ENCODE data around the gene ATP10D.

GRCh38 chr4:47488706-47489105 is 3.6 kb downstream of the ATP10D start:
- TF ChIP-seq POLR2A (IDR thresholded peaks at IDR 0.05; ENCODE audit: low read depth, low read length): no peak
- TF ChIP-seq, protein P1, sequence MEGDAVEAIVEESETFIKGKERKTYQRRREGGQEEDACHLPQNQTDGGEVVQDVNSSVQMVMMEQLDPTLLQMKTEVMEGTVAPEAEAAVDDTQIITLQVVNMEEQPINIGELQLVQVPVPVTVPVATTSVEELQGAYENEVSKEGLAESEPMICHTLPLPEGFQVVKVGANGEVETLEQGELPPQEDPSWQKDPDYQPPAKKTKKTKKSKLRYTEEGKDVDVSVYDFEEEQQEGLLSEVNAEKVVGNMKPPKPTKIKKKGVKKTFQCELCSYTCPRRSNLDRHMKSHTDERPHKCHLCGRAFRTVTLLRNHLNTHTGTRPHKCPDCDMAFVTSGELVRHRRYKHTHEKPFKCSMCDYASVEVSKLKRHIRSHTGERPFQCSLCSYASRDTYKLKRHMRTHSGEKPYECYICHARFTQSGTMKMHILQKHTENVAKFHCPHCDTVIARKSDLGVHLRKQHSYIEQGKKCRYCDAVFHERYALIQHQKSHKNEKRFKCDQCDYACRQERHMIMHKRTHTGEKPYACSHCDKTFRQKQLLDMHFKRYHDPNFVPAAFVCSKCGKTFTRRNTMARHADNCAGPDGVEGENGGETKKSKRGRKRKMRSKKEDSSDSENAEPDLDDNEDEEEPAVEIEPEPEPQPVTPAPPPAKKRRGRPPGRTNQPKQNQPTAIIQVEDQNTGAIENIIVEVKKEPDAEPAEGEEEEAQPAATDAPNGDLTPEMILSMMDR (IDR thresholded peaks at IDR 0.05; ENCODE audit: extremely low read depth in 1 of 2, insufficient read depth in 1 of 2, low read depth in 1 of 2, low read length in 2 of 2): no peak
- no peak for TF ChIP-seq EZH2 (IDR thresholded peaks at IDR 0.05; ENCODE audit: borderline replicate concordance, low read depth, low read length, severe bottlenecking)
- TF ChIP-seq MYC (IDR thresholded peaks at IDR 0.05; ENCODE audit: low read depth, low read length): no peak
- no peak for TF ChIP-seq POLR2AphosphoS5 (IDR thresholded peaks at IDR 0.05; ENCODE audit: insufficient read depth, low read depth, low read length)
- no peak for TF ChIP-seq FOS (IDR thresholded peaks at IDR 0.05; ENCODE audit: borderline replicate concordance, insufficient read depth, low read length)
- TF ChIP-seq, protein P2, sequence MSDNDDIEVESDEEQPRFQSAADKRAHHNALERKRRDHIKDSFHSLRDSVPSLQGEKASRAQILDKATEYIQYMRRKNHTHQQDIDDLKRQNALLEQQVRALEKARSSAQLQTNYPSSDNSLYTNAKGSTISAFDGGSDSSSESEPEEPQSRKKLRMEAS (IDR thresholded peaks at IDR 0.05; ENCODE audit: insufficient read depth, insufficient read length): no peak
- no peak for TF ChIP-seq JUN (IDR thresholded peaks at IDR 0.05; ENCODE audit: borderline replicate concordance, insufficient read depth, insufficient read length, low read depth)
